H1 (cell line): ENCODE measurements around the gene ZNF683. TPM values are rescaled to one million over a fixed set of nuclear protein-coding genes. Genes with fewer than 3 reads are reported as not detected.

Source experiments
- BCL11A ChIP-seq, 2 experiments: IDR thresholded peaks; one replicate each; pipeline ENCODE4 v1.6.1; 2011; ENCODE audit warnings: low read depth in 2 of 2, low read length in 2 of 2, mild to moderate bottlenecking in 2 of 2
- BRCA1 ChIP-seq: IDR thresholded peaks from 2 replicates; pipeline ENCODE4 v1.6.1; 2012; ENCODE audit warnings: low read depth, low read length, improper control_type of control experiment
- CBX8 ChIP-seq: fragments of 300-800, 300-1000 bp; sonication (generic); IDR thresholded peaks from 2 replicates; pipeline ENCODE4 v1.7.1; 2016; ENCODE audit warnings: low read depth, low read length, borderline replicate concordance
- CREB1 ChIP-seq: IDR thresholded peaks from 2 replicates; pipeline ENCODE4 v1.6.1; 2012; ENCODE audit warnings: inconsistent platforms
- CTBP2 ChIP-seq: IDR thresholded peaks from 2 replicates; pipeline ENCODE4 v1.7.0; 2011; ENCODE audit warnings: borderline replicate concordance, mild to moderate bottlenecking, moderate library complexity, mixed read lengths, low read length; ENCODE audit not compliant: insufficient read depth, insufficient read length
- EP300 ChIP-seq, 2 experiments: IDR thresholded peaks; 1 replicate in 1 of 2; 2 replicates in 1 of 2; pipeline ENCODE4 v1.6.1; 2011 to 2012; ENCODE audit warnings: low read depth in 2 of 2, low read length in 2 of 2, mild to moderate bottlenecking in 2 of 2, borderline replicate concordance in 1 of 2, inconsistent platforms in 1 of 2, moderate library complexity in 1 of 2
- EZH2 ChIP-seq: fragments of 200-600 bp; sonication (generic); IDR thresholded peaks from 2 replicates; pipeline ENCODE4 v1.7.1; 2012; ENCODE audit warnings: low read depth, mild to moderate bottlenecking, moderate library complexity, low read length, inconsistent platforms; ENCODE audit not compliant: severe bottlenecking
- GABPA ChIP-seq: IDR thresholded peaks from 2 replicates; pipeline ENCODE4 v1.6.1; 2011; ENCODE audit warnings: mild to moderate bottlenecking, low read length, moderate library complexity, borderline replicate concordance; ENCODE audit not compliant: insufficient read depth
- JUND ChIP-seq: IDR thresholded peaks from 2 replicates; pipeline ENCODE4 v1.6.1; 2011; ENCODE audit warnings: mild to moderate bottlenecking, improper control_type of control experiment, low read length
- NANOG ChIP-seq: IDR thresholded peaks from 2 replicates; pipeline ENCODE4 v1.6.1; 2011; ENCODE audit warnings: low read length, low read depth, mild to moderate bottlenecking, inconsistent platforms; ENCODE audit not compliant: insufficient read depth, poor library complexity, severe bottlenecking
- POLR2A ChIP-seq, 2 experiments: IDR thresholded peaks; 1 replicate in 1 of 2; 2 replicates in 1 of 2; pipeline ENCODE4 v1.6.1; 2011; ENCODE audit warnings: low read depth in 2 of 2, low read length in 2 of 2, mild to moderate bottlenecking in 2 of 2; ENCODE audit errors: control extremely low read depth in 1 of 2
- POLR2AphosphoS5 ChIP-seq: IDR thresholded peaks from 2 replicates; pipeline ENCODE4 v1.6.1; 2011; ENCODE audit warnings: low read depth, low read length
- POU5F1 ChIP-seq: IDR thresholded peaks from 2 replicates; pipeline ENCODE4 v1.6.1; 2011; ENCODE audit warnings: low read depth, mild to moderate bottlenecking, low read length, moderate library complexity
- SAP30 ChIP-seq: fragments of 300-600 bp; sonication (generic); IDR thresholded peaks from 2 replicates; pipeline ENCODE4 v1.7.1; 2012; ENCODE audit warnings: low read length, moderate library complexity, mild to moderate bottlenecking, inconsistent platforms; ENCODE audit not compliant: insufficient read depth, insufficient replicate concordance
- SP2 ChIP-seq: IDR thresholded peaks from 2 replicates; pipeline ENCODE4 v1.6.1; 2012; ENCODE audit warnings: mild to moderate bottlenecking, low read length, inconsistent platforms
- SRF ChIP-seq: IDR thresholded peaks from 2 replicates; pipeline ENCODE4 v1.6.1; 2011; ENCODE audit warnings: mild to moderate bottlenecking, low read depth, low read length, moderate library complexity
- SUZ12 ChIP-seq: fragments of 200-600 bp; sonication (generic); IDR thresholded peaks from 2 replicates; pipeline ENCODE4 v1.6.1; 2012; ENCODE audit warnings: mild to moderate bottlenecking, inconsistent platforms, low read length, moderate library complexity, mixed read lengths
- TAF1 ChIP-seq: IDR thresholded peaks from 2 replicates; pipeline ENCODE4 v1.6.1; 2011; ENCODE audit warnings: mild to moderate bottlenecking, low read depth, low read length
- TCF12 ChIP-seq: IDR thresholded peaks from 2 replicates; pipeline ENCODE4 v1.6.1; 2011; ENCODE audit warnings: low read depth, mild to moderate bottlenecking, low read length
- polyA plus RNA-seq, 7 experiments: library from polyadenylated mRNA; depleted of rRNA in 3 of 7; stranded (reverse) in 5 of 7; unstranded in 2 of 7; fragments of >200 nt in 5 of 7; fragments of 200-250 nt in 2 of 7; gene quantifications; 1 replicate in 5 of 7; 2 replicates in 1 of 7; 4 replicates in 1 of 7; pipeline versions ENCODE4 v1.2.1 to v1.2.3, GENCODE V29; 2011 to 2013; ENCODE audit warnings: missing spikeins in 2 of 7, mixed read lengths in 2 of 7
- total RNA-seq: library from RNA; stranded (reverse); fragmentation: NEBNext Ultra II Directional; extraction: Animal tissue kit (Norgen Biotek cat#: 25700); gene quantifications from 2 replicates; pipeline ENCODE4 v1.2.1, GENCODE V29; 2021
- TF ChIP-seq, protein P1 (sequence below), 3 experiments: IDR thresholded peaks; 1 replicate in 2 of 3; 2 replicates in 1 of 3; pipeline versions ENCODE4 v1.5.1 to v1.6.1; 2011; ENCODE audit warnings: low read length in 3 of 3, mild to moderate bottlenecking in 3 of 3, inconsistent platforms in 2 of 3, low read depth in 1 of 3, moderate library complexity in 1 of 3; ENCODE audit not compliant: insufficient read depth in 1 of 3; ENCODE audit errors: control extremely low read depth in 1 of 3
- TF ChIP-seq, protein P2 (sequence below): IDR thresholded peaks from 2 replicates; pipeline ENCODE4 v1.6.1; 2012; ENCODE audit warnings: inconsistent platforms

ZNF683 gene
- total and polyA plus RNA-seq, 2 of the 8 experiments (the other 6 are each of a cell fraction or from before 2014, with no cell fraction given) = not detected

DNA sequence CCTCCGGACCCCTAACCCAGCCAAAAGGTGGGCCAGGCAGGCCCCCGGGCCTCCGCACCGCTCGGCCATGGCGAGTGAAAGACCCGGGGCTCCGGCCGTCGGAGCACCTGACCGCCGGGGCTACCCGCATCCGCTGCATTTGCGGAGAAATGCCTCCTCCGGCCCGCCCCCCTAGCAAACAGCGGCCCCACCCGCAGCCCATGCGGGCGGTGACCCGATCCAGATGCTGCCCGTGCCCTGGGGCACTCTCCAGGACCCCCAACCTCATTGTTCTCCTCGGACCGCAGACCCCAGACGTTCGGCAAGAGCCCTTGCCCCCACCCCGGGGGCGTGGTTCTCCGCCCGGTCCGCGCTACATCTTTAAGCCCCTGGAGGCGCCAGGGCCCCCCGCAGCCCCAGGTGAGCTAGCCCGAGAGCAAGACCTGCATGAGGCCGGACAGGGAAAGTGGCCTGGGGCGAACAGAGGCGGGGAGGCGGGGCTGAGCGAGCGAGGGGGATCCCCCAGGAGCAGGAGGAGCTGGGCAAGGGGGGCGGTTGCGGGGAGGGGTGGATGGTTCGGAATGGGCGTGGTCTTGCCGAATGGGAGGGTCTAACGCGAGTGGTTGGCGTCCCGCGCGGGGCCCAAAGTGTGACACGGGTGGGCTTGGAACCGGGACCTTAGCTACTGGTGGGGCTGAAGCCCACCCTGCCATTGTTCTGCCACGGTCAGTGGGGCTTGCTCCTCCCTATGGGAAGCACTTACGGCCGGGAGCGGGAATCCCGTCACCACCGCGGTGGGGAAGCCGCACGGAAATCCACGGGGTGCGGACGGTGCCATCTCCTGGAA lies 12.4 kb downstream of the ZNF683 start (continued):
- no peak for TF ChIP-seq CREB1
- TF ChIP-seq SRF = no peak
- TF ChIP-seq TAF1 = peak; percentile 31; the same call in 1 of the 2 replicates
- TF ChIP-seq, protein P1, sequence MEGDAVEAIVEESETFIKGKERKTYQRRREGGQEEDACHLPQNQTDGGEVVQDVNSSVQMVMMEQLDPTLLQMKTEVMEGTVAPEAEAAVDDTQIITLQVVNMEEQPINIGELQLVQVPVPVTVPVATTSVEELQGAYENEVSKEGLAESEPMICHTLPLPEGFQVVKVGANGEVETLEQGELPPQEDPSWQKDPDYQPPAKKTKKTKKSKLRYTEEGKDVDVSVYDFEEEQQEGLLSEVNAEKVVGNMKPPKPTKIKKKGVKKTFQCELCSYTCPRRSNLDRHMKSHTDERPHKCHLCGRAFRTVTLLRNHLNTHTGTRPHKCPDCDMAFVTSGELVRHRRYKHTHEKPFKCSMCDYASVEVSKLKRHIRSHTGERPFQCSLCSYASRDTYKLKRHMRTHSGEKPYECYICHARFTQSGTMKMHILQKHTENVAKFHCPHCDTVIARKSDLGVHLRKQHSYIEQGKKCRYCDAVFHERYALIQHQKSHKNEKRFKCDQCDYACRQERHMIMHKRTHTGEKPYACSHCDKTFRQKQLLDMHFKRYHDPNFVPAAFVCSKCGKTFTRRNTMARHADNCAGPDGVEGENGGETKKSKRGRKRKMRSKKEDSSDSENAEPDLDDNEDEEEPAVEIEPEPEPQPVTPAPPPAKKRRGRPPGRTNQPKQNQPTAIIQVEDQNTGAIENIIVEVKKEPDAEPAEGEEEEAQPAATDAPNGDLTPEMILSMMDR (IDR thresholded peaks at IDR 0.05; ENCODE audit: control extremely low read depth in 1 of 3, insufficient read depth in 1 of 3, low read depth in 1 of 3, low read length in 3 of 3) = no peak
- no peak for TF ChIP-seq EP300 (IDR thresholded peaks at IDR 0.05; ENCODE audit: borderline replicate concordance in 1 of 2, low read depth in 2 of 2, low read length in 2 of 2)
- TF ChIP-seq BRCA1 = no peak
- no peak for TF ChIP-seq SUZ12
- TF ChIP-seq POLR2AphosphoS5 = no peak
- TF ChIP-seq NANOG = no peak
- TF ChIP-seq BCL11A (IDR thresholded peaks at IDR 0.05; ENCODE audit: low read depth in 2 of 2, low read length in 2 of 2) = no peak
- TF ChIP-seq CBX8 = no peak
- no peak for TF ChIP-seq JUND
- no peak for TF ChIP-seq POU5F1
- TF ChIP-seq EZH2 = no peak
- TF ChIP-seq CTBP2 = no peak
- TF ChIP-seq, protein P2, sequence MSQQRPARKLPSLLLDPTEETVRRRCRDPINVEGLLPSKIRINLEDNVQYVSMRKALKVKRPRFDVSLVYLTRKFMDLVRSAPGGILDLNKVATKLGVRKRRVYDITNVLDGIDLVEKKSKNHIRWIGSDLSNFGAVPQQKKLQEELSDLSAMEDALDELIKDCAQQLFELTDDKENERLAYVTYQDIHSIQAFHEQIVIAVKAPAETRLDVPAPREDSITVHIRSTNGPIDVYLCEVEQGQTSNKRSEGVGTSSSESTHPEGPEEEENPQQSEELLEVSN = no peak
- no peak for TF ChIP-seq SP2
- TF ChIP-seq SAP30 = no peak
- TF ChIP-seq POLR2A (IDR thresholded peaks at IDR 0.05; ENCODE audit: control extremely low read depth in 1 of 2, low read depth in 2 of 2, low read length in 2 of 2) = no peak
- TF ChIP-seq TCF12 = no peak
- no peak for TF ChIP-seq GABPA
